Spleen (tissue), 7 donors: ENCODE results near the gene KMT2D.

Experiments
- POLR2A ChIP-seq, 3 donors: fragments of 450-650 bp; IDR thresholded peaks; one replicate each; pipeline ENCODE4 v1.5.1; 2017; ENCODE audit warnings: antibody characterized with exemption in 3 of 3, mild to moderate bottlenecking in 1 of 3
- POLR2AphosphoS5 ChIP-seq, 3 donors: sonication (generic); formaldehyde crosslinking; IDR thresholded peaks; one replicate each; pipeline ENCODE4 v1.5.1; 2017; ENCODE audit warnings: antibody characterized with exemption in 3 of 3
- TF ChIP-seq, protein P1 (sequence below), 11 experiments: fragments of 200-600 bp in 7 of 11; fragments of 450-650 bp in 4 of 11; sonication (generic) in 4 of 11; IDR thresholded peaks in 8 of 11; conservative IDR thresholded peaks in 3 of 11; 1 replicate in 7 of 11; 2 replicates in 4 of 11; pipeline versions ENCODE4 v1.4.0 to v1.8.0; 2016 to 2021; ENCODE audit warnings: antibody characterized with exemption in 11 of 11, inconsistent platforms in 4 of 11, mild to moderate bottlenecking in 1 of 11
- donor health status: DM: no; HTN: no; CAD: no; lungs with moderate emphysema.
- donor health status: DM: no; HTN: no; CAD: no.
- donor health status: DM: no; HTN: no; CAD: no.

- TF ChIP-seq POLR2AphosphoS5 (IDR thresholded peaks at IDR 0.05) (no peak), POLR2A (IDR thresholded peaks at IDR 0.05) (no peak)
- TF ChIP-seq, protein P1, sequence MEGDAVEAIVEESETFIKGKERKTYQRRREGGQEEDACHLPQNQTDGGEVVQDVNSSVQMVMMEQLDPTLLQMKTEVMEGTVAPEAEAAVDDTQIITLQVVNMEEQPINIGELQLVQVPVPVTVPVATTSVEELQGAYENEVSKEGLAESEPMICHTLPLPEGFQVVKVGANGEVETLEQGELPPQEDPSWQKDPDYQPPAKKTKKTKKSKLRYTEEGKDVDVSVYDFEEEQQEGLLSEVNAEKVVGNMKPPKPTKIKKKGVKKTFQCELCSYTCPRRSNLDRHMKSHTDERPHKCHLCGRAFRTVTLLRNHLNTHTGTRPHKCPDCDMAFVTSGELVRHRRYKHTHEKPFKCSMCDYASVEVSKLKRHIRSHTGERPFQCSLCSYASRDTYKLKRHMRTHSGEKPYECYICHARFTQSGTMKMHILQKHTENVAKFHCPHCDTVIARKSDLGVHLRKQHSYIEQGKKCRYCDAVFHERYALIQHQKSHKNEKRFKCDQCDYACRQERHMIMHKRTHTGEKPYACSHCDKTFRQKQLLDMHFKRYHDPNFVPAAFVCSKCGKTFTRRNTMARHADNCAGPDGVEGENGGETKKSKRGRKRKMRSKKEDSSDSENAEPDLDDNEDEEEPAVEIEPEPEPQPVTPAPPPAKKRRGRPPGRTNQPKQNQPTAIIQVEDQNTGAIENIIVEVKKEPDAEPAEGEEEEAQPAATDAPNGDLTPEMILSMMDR (IDR thresholded peaks at IDR 0.05 in 8 of 11, conservative IDR thresholded peaks at IDR 0.05 in 3 of 11), result no peak
Observed at GRCh38 chr12:49012739-49013138, 47.9 kb downstream of the KMT2D start.
